Activated T-cell treated with anti-CD3 and anti-CD28 coated beads, Interleukin-2, amount 50 U/mL, for 72 hours (primary cell): ENCODE data around the gene CA10. TPM values are rescaled to one million over a fixed set of nuclear protein-coding genes. Genes with fewer than 3 reads are reported as not detected.

Experiments
- ATAC-seq, 2 donors: fragments of 150-1000 bp; cut with Tn5 transposase; replicated peaks in 1 of 2; 2 replicates each; pipeline ENCODE4 v1.10.0; 2021; ENCODE audit warnings: moderate library complexity in 2 of 2, mild to moderate bottlenecking in 1 of 2
- DNase-seq, 2 donors: peaks; one replicate each; pipeline ENCODE4 v3.0.0; 2021 to 2022; ENCODE audit warnings: mixed read lengths in 1 of 2
- H3K27ac Mint-ChIP-seq: one replicate; pipeline ENCODE4 v1.8.0; 2022; ENCODE audit warnings: mild to moderate bottlenecking, moderate library complexity, mixed read lengths
- H3K27me3 Mint-ChIP-seq: one replicate; pipeline ENCODE4 v1.8.0; 2022; ENCODE audit warnings: low read depth, mixed read lengths
- H3K36me3 Mint-ChIP-seq, 2 donors: one replicate each; pipeline ENCODE4 v1.8.0; 2022; ENCODE audit warnings: mixed read lengths in 2 of 2, mild to moderate bottlenecking in 1 of 2; ENCODE audit not compliant: insufficient read depth in 2 of 2
- H3K4me1 Mint-ChIP-seq: one replicate; pipeline ENCODE4 v1.8.0; 2022; ENCODE audit warnings: low read depth, mixed read lengths
- H3K4me3 Mint-ChIP-seq, 2 donors: one replicate each; pipeline ENCODE4 v1.8.0; 2022; ENCODE audit warnings: mild to moderate bottlenecking in 2 of 2, mixed read lengths in 2 of 2, moderate library complexity in 2 of 2
- H3K9me3 Mint-ChIP-seq, 2 donors: one replicate each; pipeline ENCODE4 v1.8.0; 2022; ENCODE audit warnings: mixed read lengths in 2 of 2
- total RNA-seq, 2 donors: library from RNA; stranded (reverse); gene quantifications; one replicate each; pipeline ENCODE4 v1.2.3, GENCODE V29; 2022

CA10 gene
- total RNA-seq, 2 donors from 2014 or later = not detected

GRCh38 chr17:51768706-51769105 is 389.8 kb downstream of the CA10 start:
- Mint-ChIP-seq H3K27me3 (peaks cover 10% of the 10 kb centered on the region), H3K4me3 (no peak overlapping the region), H3K4me1 (peaks cover 8% of the 10 kb centered on the region), H3K9me3 (no peaks in the 10 kb centered on the region), H3K36me3 (no peaks in the 10 kb centered on the region), H3K27ac (no peak overlapping the region)
- ATAC-seq (no peak), DNase-seq (no peak)

GRCh38 chr17:51767287-51767686 is 391.2 kb downstream of the CA10 start:
- Mint-ChIP-seq H3K36me3 (no peaks in the 10 kb centered on the region), H3K4me3 (no peak overlapping the region), H3K27me3 (peaks cover 22% of the 10 kb centered on the region), H3K27ac (no peak overlapping the region), H3K9me3 (no peaks in the 10 kb centered on the region), H3K4me1 (peaks cover 8% of the 10 kb centered on the region)
- ATAC-seq (no peak), DNase-seq (no peak)

- Mint-ChIP-seq H3K4me1 (peaks cover 8% of the 10 kb centered on the region), H3K9me3 (no peaks in the 10 kb centered on the region), H3K4me3 (no peak overlapping the region), H3K36me3 (no peaks in the 10 kb centered on the region), H3K27ac (no peak overlapping the region), H3K27me3 (peaks cover 27% of the 10 kb centered on the region)
- ATAC-seq (no peak), DNase-seq (no peak)
These were observed 393.0 kb downstream of the CA10 start for GRCh38 chr17:51765282-51766135.

GRCh38 chr17:51764387-51764971 is 394.0 kb downstream of the CA10 start:
- Mint-ChIP-seq H3K27me3 (peaks cover 27% of the 10 kb centered on the region), H3K9me3 (no peaks in the 10 kb centered on the region), H3K27ac (no peak overlapping the region), H3K4me1 (peaks cover 5% of the 10 kb centered on the region), H3K36me3 (no peaks in the 10 kb centered on the region), H3K4me3 (no peak overlapping the region)
- ATAC-seq (peak; percentile 78 to 82), DNase-seq (peak; percentile 26 to 52)

GRCh38 chr17:51763058-51763457 is 395.5 kb downstream of the CA10 start:
- Mint-ChIP-seq H3K27me3 (peaks cover 27% of the 10 kb centered on the region), H3K36me3 (no peaks in the 10 kb centered on the region), H3K27ac (no peak overlapping the region), H3K9me3 (no peaks in the 10 kb centered on the region), H3K4me3 (no peak overlapping the region), H3K4me1 (no peaks in the 10 kb centered on the region)
- ATAC-seq (no peak), DNase-seq (no peak)

- Mint-ChIP-seq H3K9me3 (no peaks in the 10 kb centered on the region), H3K36me3 (no peaks in the 10 kb centered on the region), H3K27me3 (peaks cover 27% of the 10 kb centered on the region), H3K4me1 (no peaks in the 10 kb centered on the region), H3K4me3 (no peak overlapping the region), H3K27ac (no peak overlapping the region)
- no peak for ATAC-seq
- DNase-seq = no peak
These were observed 397.4 kb downstream of the CA10 start for GRCh38 chr17:51761105-51761504.

- no peaks in the 10 kb centered on the region for H3K4me1 Mint-ChIP-seq
These were observed 399.3 kb downstream of the CA10 start for GRCh38 chr17:51759260-51759659.

GRCh38 chr17:51751072-51751471 is 407.4 kb downstream of the CA10 start:
- Mint-ChIP-seq H3K9me3 (no peaks in the 10 kb centered on the region), H3K4me3 (no peak overlapping the region), H3K36me3 (no peaks in the 10 kb centered on the region), H3K4me1 (peaks cover 5% of the 10 kb centered on the region), H3K27ac (no peak overlapping the region), H3K27me3 (no peaks in the 10 kb centered on the region)
- ATAC-seq (no peak), DNase-seq (no peak)

More at GRCh38 chr17:51759260-51759659, 399.3 kb downstream of the CA10 start:
- Mint-ChIP-seq H3K27me3 (peaks cover 22% of the 10 kb centered on the region), H3K4me3 (no peak overlapping the region), H3K9me3 (no peaks in the 10 kb centered on the region), H3K27ac (no peak overlapping the region), H3K36me3 (no peaks in the 10 kb centered on the region)
- no peak for ATAC-seq
- no peak for DNase-seq

GRCh38 chr17:51748749-51749604 is 409.5 kb downstream of the CA10 start:
- Mint-ChIP-seq H3K36me3 (no peaks in the 10 kb centered on the region), H3K27me3 (no peaks in the 10 kb centered on the region), H3K27ac (no peak overlapping the region), H3K4me3 (no peak overlapping the region), H3K9me3 (no peaks in the 10 kb centered on the region), H3K4me1 (peaks cover 5% of the 10 kb centered on the region)
- ATAC-seq (peak; percentile 46 to 48), DNase-seq (no peak)

- no peak overlapping the region for H3K4me3 Mint-ChIP-seq
- no peaks in the 10 kb centered on the region for H3K9me3 Mint-ChIP-seq
- H3K27ac Mint-ChIP-seq = no peak overlapping the region
- H3K27me3 Mint-ChIP-seq = no peaks in the 10 kb centered on the region
- DNase-seq (no peak), ATAC-seq (no peak)
- no peaks in the 10 kb centered on the region for H3K36me3 Mint-ChIP-seq
- H3K4me1 Mint-ChIP-seq = peaks cover 5% of the 10 kb centered on the region
These were observed 412.1 kb downstream of the CA10 start for GRCh38 chr17:51746421-51746820.

GRCh38 chr17:51745993-51746392 is 412.5 kb downstream of the CA10 start:
- ATAC-seq = no peak
- H3K4me1 Mint-ChIP-seq = peaks cover 5% of the 10 kb centered on the region

GRCh38 chr17:51743477-51743876 is 415.0 kb downstream of the CA10 start:
- DNase-seq (no peak), ATAC-seq (no peak)
- H3K4me1 Mint-ChIP-seq = peaks cover under 1% of the 10 kb centered on the region
- H3K27me3 Mint-ChIP-seq = no peaks in the 10 kb centered on the region
- no peaks in the 10 kb centered on the region for H3K9me3 Mint-ChIP-seq
- H3K4me3 Mint-ChIP-seq = no peak overlapping the region
- H3K36me3 Mint-ChIP-seq = no peaks in the 10 kb centered on the region
- no peak overlapping the region for H3K27ac Mint-ChIP-seq

More at GRCh38 chr17:51745993-51746392, 412.5 kb downstream of the CA10 start:
- Mint-ChIP-seq H3K36me3 (no peaks in the 10 kb centered on the region), H3K27me3 (no peaks in the 10 kb centered on the region), H3K9me3 (no peaks in the 10 kb centered on the region), H3K4me3 (no peak overlapping the region), H3K27ac (no peak overlapping the region)
- no peak for DNase-seq

GRCh38 chr17:51742571-51742970 is 415.9 kb downstream of the CA10 start:
- Mint-ChIP-seq H3K27ac (no peak overlapping the region), H3K9me3 (no peaks in the 10 kb centered on the region)
- no peak for ATAC-seq

More at GRCh38 chr17:51742571-51742970, 415.9 kb downstream of the CA10 start:
- no peak overlapping the region for H3K4me3 Mint-ChIP-seq
- H3K36me3 Mint-ChIP-seq = no peaks in the 10 kb centered on the region
- H3K4me1 Mint-ChIP-seq = no peaks in the 10 kb centered on the region
- DNase-seq = no peak
- no peaks in the 10 kb centered on the region for H3K27me3 Mint-ChIP-seq
